ENCODE measurements around the gene MED26.
"Not testable (repeated sequence)": the region's sequence is repeated elsewhere in the genome, so short reads cannot be mapped to it uniquely, and the experiment has no call there.

The MED26 gene

GRCh38 chr19:16554776-16555175, 73.2 kb downstream of the MED26 start:
- peaks cover 2% of the 10 kb centered on the region; the same call in 1 of the 2 replicates for H3K36me3 ChIP-seq (replicated peaks; ENCODE audit: insufficient read depth, low read length)

GRCh38 chr19:16551902-16552301, 76.1 kb downstream of the MED26 start:
- not testable (repeated sequence) for H3K9me3 ChIP-seq (replicated peaks; ENCODE audit: insufficient read depth, low read length); H3K27me3 ChIP-seq (replicated peaks; ENCODE audit: insufficient read depth, low read length); DNase-seq; H3F3A ChIP-seq (ENCODE audit: insufficient read depth, low read length); H3K4me1 ChIP-seq (ENCODE audit: low read length); H3K4me2 ChIP-seq (ENCODE audit: low read depth, low read length); H4K20me1 ChIP-seq (ENCODE audit: insufficient read depth, low read length); H3K4me3 ChIP-seq (ENCODE audit: low read length); H2AFZ ChIP-seq (ENCODE audit: low read length); H3K36me3 ChIP-seq (replicated peaks; ENCODE audit: insufficient read depth, low read length); H3K9ac ChIP-seq (ENCODE audit: low read length); H3K27ac ChIP-seq (ENCODE audit: low read length); H3K9me2 ChIP-seq (replicated peaks; ENCODE audit: insufficient read depth, low read length)
- peaks cover 16% of the 10 kb centered on the region for H3K79me2 ChIP-seq (ENCODE audit: low read length)

More at GRCh38 chr19:16554776-16555175, 73.2 kb downstream of the MED26 start:
- Histone ChIP-seq H2AFZ (ENCODE audit: low read length) (no peak overlapping the region), H3K27me3 (replicated peaks; ENCODE audit: insufficient read depth, low read length) (no peaks in the 10 kb centered on the region), H3K9me2 (replicated peaks; ENCODE audit: insufficient read depth, low read length) (no peaks in the 10 kb centered on the region), H3K79me2 (ENCODE audit: low read length) (peaks cover 20% of the 10 kb centered on the region), H3K4me1 (ENCODE audit: low read length) (no peaks in the 10 kb centered on the region), H3K9ac (ENCODE audit: low read length) (no peak overlapping the region), H3K27ac (ENCODE audit: low read length) (no peak overlapping the region), H3K4me2 (ENCODE audit: low read depth, low read length) (no peak overlapping the region), H3K9me3 (replicated peaks; ENCODE audit: insufficient read depth, low read length) (no peaks in the 10 kb centered on the region), H3F3A (ENCODE audit: insufficient read depth, low read length) (no peaks in the 10 kb centered on the region), H3K4me3 (ENCODE audit: low read length) (no peak overlapping the region), H4K20me1 (ENCODE audit: insufficient read depth, low read length) (no peaks in the 10 kb centered on the region)
- TF ChIP-seq EZH2 (optimal IDR thresholded peaks at IDR 0.05; ENCODE audit: low read depth, low read length) = no peak
- TF ChIP-seq EZH2phosphoT487 (IDR thresholded peaks at IDR 0.05; ENCODE audit: low read length) = no peak
- no peak for TF ChIP-seq CTCF (IDR thresholded peaks at IDR 0.05; ENCODE audit: low read length)
- no peak for DNase-seq

- Histone ChIP-seq H3K9ac (ENCODE audit: low read length) (no peak overlapping the region), H2AFZ (ENCODE audit: low read length) (no peak overlapping the region)
Measured at GRCh38 chr19:16548956-16549355, 79.0 kb downstream of the MED26 start.

More at GRCh38 chr19:16548956-16549355, 79.0 kb downstream of the MED26 start:
- Histone ChIP-seq H3K27ac (ENCODE audit: low read length) (no peak overlapping the region), H3K4me3 (ENCODE audit: low read length) (no peak overlapping the region), H3K4me2 (ENCODE audit: low read depth, low read length) (no peak overlapping the region), H3K4me1 (ENCODE audit: low read length) (no peaks in the 10 kb centered on the region; the same call in 1 of the 2 replicates), H3K9me2 (replicated peaks; ENCODE audit: insufficient read depth, low read length) (no peaks in the 10 kb centered on the region), H3K36me3 (replicated peaks; ENCODE audit: insufficient read depth, low read length) (peaks cover 2% of the 10 kb centered on the region; the same call in 1 of the 2 replicates), H3F3A (ENCODE audit: insufficient read depth, low read length) (no peaks in the 10 kb centered on the region), H3K27me3 (replicated peaks; ENCODE audit: insufficient read depth, low read length) (no peaks in the 10 kb centered on the region), H4K20me1 (ENCODE audit: insufficient read depth, low read length) (no peaks in the 10 kb centered on the region), H3K9me3 (replicated peaks; ENCODE audit: insufficient read depth, low read length) (no peaks in the 10 kb centered on the region), H3K79me2 (ENCODE audit: low read length) (peaks cover 22% of the 10 kb centered on the region)
- DNase-seq = no peak
- TF ChIP-seq EZH2 (optimal IDR thresholded peaks at IDR 0.05; ENCODE audit: low read depth, low read length) = no peak
- TF ChIP-seq EZH2phosphoT487 (IDR thresholded peaks at IDR 0.05; ENCODE audit: low read length) = no peak
- no peak for TF ChIP-seq CTCF (IDR thresholded peaks at IDR 0.05; ENCODE audit: low read length)
